H1 (cell line): ENCODE results near the gene VPS13D. TPM values are rescaled to one million over a fixed set of nuclear protein-coding genes. Genes with fewer than 3 reads are reported as not detected.

Experiments used
- CTCF ChIA-PET: fragments of 300-600 bp; sonication (Branson Sonifier 250); formaldehyde crosslinking; loops from one replicate; lab custom pipeline; 2021; ENCODE audit not compliant: partially characterized antibody; lab: Charles Lee
- POLR2A ChIA-PET: fragments of 300-600 bp; sonication (Branson Sonifier 250); formaldehyde crosslinking; loops from one replicate; lab custom pipeline; 2021; ENCODE audit warnings: inconsistent platforms; ENCODE audit not compliant: partially characterized antibody; lab: Charles Lee
- DNase-seq, 2 experiments: peaks; one replicate each; pipeline versions ENCODE4 v3.0.0 to v3.0.0-alpha.2; 2010 to 2022; ENCODE audit warnings: low spot score in 2 of 2, low read depth in 1 of 2, mixed read lengths in 1 of 2
- FAIRE-seq: peaks from 2 replicates; lab custom pipeline; 2011; peaks lifted over from hg19 to GRCh38; lab: Jason Lieb, UNC
- H2AFZ ChIP-seq: 2 replicates; pipeline ENCODE4 v1.8.1; 2012; ENCODE audit warnings: low read length, inconsistent platforms
- H2AK5ac ChIP-seq: 2 replicates; pipeline ENCODE4 v1.6.1; 2013; ENCODE audit warnings: low read depth, low read length
- H2BK120ac ChIP-seq: replicated peaks from 2 replicates; pipeline ENCODE3; 2013; ENCODE audit warnings: low read depth, low read length, inconsistent platforms
- H2BK12ac ChIP-seq: 2 replicates; pipeline ENCODE4 v1.6.1; 2013; ENCODE audit warnings: low read depth, low read length
- H2BK15ac ChIP-seq: 2 replicates; pipeline ENCODE4 v1.6.1; 2013; ENCODE audit warnings: low read length
- H2BK20ac ChIP-seq: 2 replicates; pipeline ENCODE4 v1.6.1; 2013; ENCODE audit warnings: low read length
- H2BK5ac ChIP-seq: 2 replicates; pipeline ENCODE4 v1.6.1; 2013; ENCODE audit warnings: low read depth, low read length
- H3K14ac ChIP-seq: 2 replicates; pipeline ENCODE4 v1.6.1; 2013; ENCODE audit warnings: inconsistent platforms; ENCODE audit not compliant: insufficient read length
- H3K18ac ChIP-seq: 2 replicates; pipeline ENCODE4 v1.6.1; 2013; ENCODE audit warnings: low read length; ENCODE audit errors: extremely low read depth
- H3K23ac ChIP-seq: 2 replicates; pipeline ENCODE4 v1.6.1; 2013; ENCODE audit warnings: inconsistent platforms; ENCODE audit not compliant: insufficient read length
- H3K23me2 ChIP-seq: 2 replicates; pipeline ENCODE4 v1.6.1; 2013; ENCODE audit warnings: low read depth, low read length
- H3K27ac ChIP-seq: 2 replicates; pipeline ENCODE4 v1.6.1; 2011; ENCODE audit warnings: low read depth, low read length, inconsistent platforms
- H3K27me3 ChIP-seq, 4 experiments: replicated peaks in 1 of 4; 1 replicate in 1 of 4; 2 replicates in 3 of 4; pipeline versions ENCODE4 v1.6.1 to v1.8.1; 2011 to 2013; ENCODE audit warnings: low read length in 3 of 4, mild to moderate bottlenecking in 3 of 4, inconsistent platforms in 2 of 4, mixed read lengths in 2 of 4, moderate library complexity in 1 of 4; ENCODE audit not compliant: control insufficient read depth in 3 of 4, insufficient read depth in 3 of 4; ENCODE audit errors: extremely low read depth in 1 of 4
- H3K36me3 ChIP-seq, 4 experiments: 2 replicates each; pipeline versions ENCODE4 v1.6.1 to v1.8.1; 2011 to 2013; ENCODE audit warnings: mild to moderate bottlenecking in 4 of 4, low read length in 3 of 4, moderate library complexity in 2 of 4, control low read depth in 1 of 4, inconsistent platforms in 1 of 4; ENCODE audit not compliant: insufficient read depth in 4 of 4, control insufficient read depth in 2 of 4
- H3K4ac ChIP-seq: replicated peaks from 2 replicates; pipeline ENCODE3; 2013; ENCODE audit warnings: low read length, low read depth, mixed read lengths, inconsistent platforms; ENCODE audit not compliant: insufficient read length
- H3K4me1 ChIP-seq, 4 experiments: replicated peaks in 1 of 4; 1 replicate in 1 of 4; 2 replicates in 3 of 4; pipeline versions ENCODE4 v1.6.1 to v1.8.1; 2011 to 2013; ENCODE audit warnings: low read length in 3 of 4, inconsistent platforms in 2 of 4, mixed read lengths in 1 of 4; ENCODE audit not compliant: insufficient read depth in 4 of 4, control insufficient read depth in 3 of 4
- H3K4me2 ChIP-seq, 2 experiments: 2 replicates each; pipeline versions ENCODE4 v1.6.1 to v1.8.1; 2011 to 2013; ENCODE audit warnings: low read depth in 2 of 2, low read length in 2 of 2, control low read depth in 1 of 2, inconsistent platforms in 1 of 2, mild to moderate bottlenecking in 1 of 2; ENCODE audit not compliant: insufficient read depth in 1 of 2
- H3K4me3 ChIP-seq, 4 experiments: fragments of 200-600, 300-600 bp in 1 of 4; sonication (generic), shearing (Covaris generic), sonication (Bioruptor Twin) in 1 of 4; 2 replicates each; pipeline versions ENCODE4 v1.5.1 to v1.8.1; 2011 to 2016; ENCODE audit warnings: low read length in 4 of 4, low read depth in 3 of 4, control low read depth in 2 of 4, inconsistent platforms in 2 of 4, mild to moderate bottlenecking in 2 of 4, mixed read lengths in 1 of 4, moderate library complexity in 1 of 4; ENCODE audit not compliant: insufficient read depth in 2 of 4; ENCODE audit errors: extremely low read depth in 1 of 4
- H3K56ac ChIP-seq: replicated peaks from 2 replicates; pipeline ENCODE3; 2013; ENCODE audit warnings: low read depth, mild to moderate bottlenecking, mixed read lengths, low read length, inconsistent platforms; ENCODE audit not compliant: insufficient read length
- H3K79me1 ChIP-seq: 2 replicates; pipeline ENCODE4 v1.6.1; 2013; ENCODE audit warnings: low read depth, low read length, control low read depth
- H3K79me2 ChIP-seq, 2 experiments: 2 replicates each; pipeline versions ENCODE4 v1.6.1 to v1.8.1; 2012 to 2013; ENCODE audit warnings: low read length in 2 of 2, mild to moderate bottlenecking in 2 of 2, inconsistent platforms in 1 of 2; ENCODE audit not compliant: insufficient read depth in 2 of 2, control insufficient read depth in 1 of 2
- H3K9ac ChIP-seq, 4 experiments: replicated peaks in 1 of 4; 1 replicate in 1 of 4; 2 replicates in 3 of 4; pipeline versions ENCODE4 v1.6.1 to v1.8.1; 2011 to 2013; ENCODE audit warnings: low read depth in 3 of 4, low read length in 3 of 4, control low read depth in 2 of 4, mild to moderate bottlenecking in 2 of 4, moderate library complexity in 2 of 4, inconsistent platforms in 1 of 4; ENCODE audit errors: extremely low read depth in 1 of 4
- H3K9me3 ChIP-seq, 2 experiments: 2 replicates each; pipeline versions ENCODE4 v1.6.1 to v1.8.1; 2012 to 2013; ENCODE audit warnings: mild to moderate bottlenecking in 2 of 2, moderate library complexity in 2 of 2, control low read depth in 1 of 2, inconsistent platforms in 1 of 2, low read depth in 1 of 2, low read length in 1 of 2, mixed read lengths in 1 of 2; ENCODE audit not compliant: insufficient read depth in 2 of 2
- H4K20me1 ChIP-seq, 2 experiments: replicated peaks in 1 of 2; 2 replicates each; pipeline versions ENCODE3 to v1.8.1; 2011 to 2013; ENCODE audit warnings: inconsistent platforms in 2 of 2, low read length in 2 of 2, mild to moderate bottlenecking in 1 of 2; ENCODE audit not compliant: insufficient read depth in 2 of 2, control insufficient read depth in 1 of 2
- H4K5ac ChIP-seq: 2 replicates; pipeline ENCODE4 v1.6.1; 2013; ENCODE audit warnings: low read length, low read depth, mixed read lengths, inconsistent platforms; ENCODE audit not compliant: insufficient read length
- H4K8ac ChIP-seq: 2 replicates; pipeline ENCODE4 v1.8.0; 2013; ENCODE audit warnings: mild to moderate bottlenecking, moderate library complexity, low read length, inconsistent platforms; ENCODE audit not compliant: insufficient read depth; ENCODE audit errors: extremely low read depth
- H4K91ac ChIP-seq: replicated peaks from 2 replicates; pipeline ENCODE3; 2013; ENCODE audit warnings: low read length, mixed read lengths, inconsistent platforms; ENCODE audit not compliant: insufficient read length
- ASH2L ChIP-seq: fragments of 200-600, 300-600 bp; sonication (generic); IDR thresholded peaks from one replicate; pipeline ENCODE4 v1.7.1; 2017; ENCODE audit warnings: low read length
- BACH1 ChIP-seq: IDR thresholded peaks from 2 replicates; pipeline ENCODE4 v1.6.1; 2012; ENCODE audit warnings: low read length, improper control_type of control experiment
- CTCF ChIP-seq, 3 experiments: IDR thresholded peaks; 1 replicate in 2 of 3; 2 replicates in 1 of 3; pipeline versions ENCODE4 v1.5.1 to v1.6.1; 2011; ENCODE audit warnings: low read length in 3 of 3, mild to moderate bottlenecking in 3 of 3, inconsistent platforms in 2 of 3, low read depth in 1 of 3, moderate library complexity in 1 of 3; ENCODE audit not compliant: insufficient read depth in 1 of 3; ENCODE audit errors: control extremely low read depth in 1 of 3
- GTF2F1 ChIP-seq: IDR thresholded peaks from 2 replicates; pipeline ENCODE4 v1.6.1; 2012; ENCODE audit warnings: low read depth, low read length, improper control_type of control experiment, borderline replicate concordance
- NRF1 ChIP-seq: IDR thresholded peaks from 2 replicates; pipeline ENCODE4 v1.6.1; 2011; ENCODE audit warnings: mild to moderate bottlenecking, low read depth, low read length, improper control_type of control experiment
- POU5F1 ChIP-seq: IDR thresholded peaks from 2 replicates; pipeline ENCODE4 v1.6.1; 2011; ENCODE audit warnings: low read depth, mild to moderate bottlenecking, low read length, moderate library complexity
- WGBS, 2 experiments: shearing (Covaris generic) in 1 of 2; methylation state at CpG; one replicate each; pipeline versions ENCODE4 v1.1.6 to v1.1.7; 2013 to 2015; ENCODE audit warnings: low lambda C conversion rate in 2 of 2, mixed read lengths in 2 of 2, inconsistent platforms in 1 of 2, low coverage in 1 of 2, missing lambda C conversion rate in 1 of 2; ENCODE audit not compliant: insufficient replicate concordance in 2 of 2, insufficient coverage in 1 of 2, insufficient read length in 1 of 2; ENCODE audit errors: extremely low coverage in 1 of 2, missing lambda C conversion rate in 1 of 2; 5-methylcytosine and 5-hydroxymethylcytosine counted together
- polyA plus RNA-seq, 7 experiments: library from polyadenylated mRNA; depleted of rRNA in 3 of 7; stranded (reverse) in 5 of 7; unstranded in 2 of 7; fragments of >200 nt in 5 of 7; fragments of 200-250 nt in 2 of 7; gene quantifications; 1 replicate in 5 of 7; 2 replicates in 1 of 7; 4 replicates in 1 of 7; pipeline versions ENCODE4 v1.2.1 to v1.2.3, GENCODE V29; 2011 to 2013; ENCODE audit warnings: missing spikeins in 2 of 7, mixed read lengths in 2 of 7
- total RNA-seq: library from RNA; stranded (reverse); fragmentation: NEBNext Ultra II Directional; extraction: Animal tissue kit (Norgen Biotek cat#: 25700); gene quantifications from 2 replicates; pipeline ENCODE4 v1.2.1, GENCODE V29; 2021

Gene VPS13D
- total and polyA plus RNA-seq, 2 of the 8 experiments (the other 6 are each of a cell fraction or from before 2014, with no cell fraction given): 10.9 to 31.2 TPM

GRCh38 chr1:12481928-12482327 lies 252.1 kb downstream of the VPS13D start:
- H3K4me3 ChIP-seq: no peak overlapping the region
- H2AFZ ChIP-seq: no peak overlapping the region
- no peak overlapping the region for H3K9ac ChIP-seq
- H2BK15ac ChIP-seq: no peak overlapping the region
- H3K27me3 ChIP-seq: no peaks in the 10 kb centered on the region
- no peak overlapping the region for H3K56ac ChIP-seq
- no peak for FAIRE-seq
- CTCF ChIA-PET: interaction anchor here (0.6 to 0.7 kb wide), 2 partner anchors 31 to 176 kb away, joined by 3 read pairs; no protein-coding TSS in a partner anchor
- no peaks in the 10 kb centered on the region for H3K9me3 ChIP-seq
- H3K4me2 ChIP-seq: no peak overlapping the region
- H3K23ac ChIP-seq: no peak overlapping the region
- H3K14ac ChIP-seq: no peak overlapping the region
- no peak overlapping the region for H2BK5ac ChIP-seq
- no peak overlapping the region for H2BK12ac ChIP-seq
- no peak overlapping the region for H2AK5ac ChIP-seq
- no peaks in the 10 kb centered on the region; a peak in 1 of 8 replicates for H3K36me3 ChIP-seq
- H2BK120ac ChIP-seq: no peak overlapping the region
- H3K4me1 ChIP-seq: peaks cover 0 to 9% (median 2%) of the 10 kb centered on the region in 4 experiments; a peak in 3 of 7 replicates
- no peak overlapping the region for H3K18ac ChIP-seq
- no peaks in the 10 kb centered on the region for H4K20me1 ChIP-seq
- no peak overlapping the region for H3K4ac ChIP-seq
- H4K8ac ChIP-seq: no peak overlapping the region
- H2BK20ac ChIP-seq: no peak overlapping the region
- DNase-seq: no peak
- H4K5ac ChIP-seq: no peak overlapping the region
- no peaks in the 10 kb centered on the region for H3K79me1 ChIP-seq
- POLR2A ChIA-PET: no interaction called here
- H3K79me2 ChIP-seq: no peaks in the 10 kb centered on the region
- WGBS, 2 experiments: 87% methylated on average over 6 of the region's 6 CpGs; no CpG with 5 or more reads in 1 of the 2 experiments
- H3K23me2 ChIP-seq: no peaks in the 10 kb centered on the region
- H3K27ac ChIP-seq: no peak overlapping the region
- H4K91ac ChIP-seq: no peak overlapping the region
- TF ChIP-seq NRF1 (no peak), GTF2F1 (no peak), CTCF (IDR thresholded peaks at IDR 0.05; ENCODE audit: control extremely low read depth in 1 of 3, insufficient read depth in 1 of 3, low read depth in 1 of 3, low read length in 3 of 3) (no peak), BACH1 (no peak), POU5F1 (no peak), ASH2L (no peak)
